Activated CD4-positive, alpha-beta T cell treated with anti-CD3 and anti-CD28 coated beads for 48 hours (primary cell): Measurements from ENCODE around the gene MACF1.

Experiments used
- DNase-seq: peaks from one replicate; pipeline ENCODE4 v3.0.0-alpha.2; 2020

Gene MACF1

DNA sequence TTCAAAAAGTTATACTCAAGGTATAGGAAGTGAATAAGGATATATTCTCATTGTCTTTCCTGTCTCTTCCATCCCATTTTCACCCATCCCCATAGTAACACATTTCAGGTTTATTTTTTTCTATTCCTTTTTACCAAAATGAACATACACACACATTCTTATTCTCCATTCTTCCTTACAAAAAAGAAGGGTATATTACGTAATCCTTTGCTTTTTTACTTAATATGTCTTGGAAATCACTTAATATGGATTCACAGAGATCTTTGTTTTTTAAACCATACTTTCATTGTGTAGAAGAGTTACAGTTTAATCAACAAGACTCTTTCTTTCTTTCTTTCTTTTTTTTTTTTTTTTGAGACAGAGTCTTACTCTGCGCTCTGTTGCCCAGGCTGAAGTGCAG, 158.8 kb downstream of the MACF1 start:
- DNase-seq: no peak

DNA sequence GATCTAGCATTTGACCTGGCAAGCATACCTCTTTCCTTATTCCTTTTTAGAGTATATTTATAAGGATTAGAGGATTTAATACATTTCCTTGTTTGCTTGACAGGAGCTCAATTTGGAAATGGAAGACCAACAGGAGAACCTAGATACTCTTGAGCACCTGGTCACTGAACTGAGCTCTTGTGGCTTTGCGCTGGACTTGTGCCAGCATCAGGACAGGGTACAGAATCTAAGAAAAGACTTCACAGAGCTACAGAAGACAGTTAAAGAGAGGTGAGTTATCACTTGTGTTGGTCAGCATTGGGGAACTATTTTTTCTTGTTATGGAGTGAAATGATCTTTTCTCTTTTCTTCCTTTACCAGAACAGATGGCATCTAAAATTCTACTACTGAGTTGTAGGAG, 163.6 kb downstream of the MACF1 start:
- DNase-seq: no peak

GRCh38 chr1:39369565-39369964, 165.1 kb downstream of the MACF1 start:
- DNase-seq: no peak

DNA sequence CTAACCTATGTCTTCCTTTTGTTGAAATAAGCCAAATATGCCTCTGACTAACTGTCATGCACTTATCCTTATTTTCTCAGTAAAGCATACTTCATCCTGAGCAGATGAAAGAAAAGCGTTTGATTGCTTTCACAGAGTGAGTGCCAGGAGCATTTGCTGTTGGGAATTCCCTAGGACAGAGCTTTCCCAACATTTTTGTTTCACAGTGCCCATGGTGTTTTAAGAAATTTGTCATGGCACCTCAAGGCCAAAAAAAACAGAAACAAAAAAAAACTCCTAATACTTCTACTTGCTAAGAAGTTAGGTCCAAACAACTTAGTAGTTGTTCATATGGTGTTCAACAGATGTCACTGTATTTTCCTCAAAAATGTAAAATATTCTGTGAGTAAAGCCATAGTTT, 166.1 kb downstream of the MACF1 start:
- no peak for DNase-seq

- DNase-seq: no peak
Observed at GRCh38 chr1:39372105-39372504, 167.6 kb downstream of the MACF1 start.

GRCh38 chr1:39376656-39377055, 172.2 kb downstream of the MACF1 start:
- no peak for DNase-seq

GRCh38 chr1:39378377-39378776, 173.9 kb downstream of the MACF1 start:
- no peak for DNase-seq

GRCh38 chr1:39379187-39379586, 174.7 kb downstream of the MACF1 start:
- DNase-seq: no peak

GRCh38 chr1:39380036-39380435, 175.5 kb downstream of the MACF1 start:
- no peak for DNase-seq

GRCh38 chr1:39381839-39382238, 177.3 kb downstream of the MACF1 start:
- DNase-seq: no peak

GRCh38 chr1:39384305-39384704, 179.8 kb downstream of the MACF1 start:
- no peak for DNase-seq

GRCh38 chr1:39385067-39385988, 180.8 kb downstream of the MACF1 start:
- no peak for DNase-seq

DNA sequence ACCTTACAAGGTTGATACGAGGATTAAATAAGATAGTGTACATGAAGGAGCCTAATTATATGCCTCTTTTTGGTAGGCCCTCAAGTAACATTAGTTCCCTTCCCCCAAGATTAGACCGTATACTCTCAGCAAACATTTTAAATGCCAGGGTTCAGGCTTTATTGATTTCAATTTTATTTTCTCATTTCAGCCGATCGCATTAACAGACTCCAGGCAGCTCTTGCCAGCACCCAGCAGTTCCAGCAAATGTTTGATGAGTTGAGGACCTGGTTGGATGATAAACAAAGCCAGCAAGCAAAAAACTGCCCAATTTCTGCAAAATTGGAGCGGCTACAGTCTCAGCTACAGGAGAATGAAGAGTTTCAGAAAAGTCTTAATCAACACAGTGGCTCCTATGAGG, 182.5 kb downstream of the MACF1 start:
- DNase-seq: no peak

GRCh38 chr1:39387452-39387851, 183.0 kb downstream of the MACF1 start:
- no peak for DNase-seq

GRCh38 chr1:39391691-39392679, 187.5 kb downstream of the MACF1 start:
- peak; percentile 22 for DNase-seq

DNA sequence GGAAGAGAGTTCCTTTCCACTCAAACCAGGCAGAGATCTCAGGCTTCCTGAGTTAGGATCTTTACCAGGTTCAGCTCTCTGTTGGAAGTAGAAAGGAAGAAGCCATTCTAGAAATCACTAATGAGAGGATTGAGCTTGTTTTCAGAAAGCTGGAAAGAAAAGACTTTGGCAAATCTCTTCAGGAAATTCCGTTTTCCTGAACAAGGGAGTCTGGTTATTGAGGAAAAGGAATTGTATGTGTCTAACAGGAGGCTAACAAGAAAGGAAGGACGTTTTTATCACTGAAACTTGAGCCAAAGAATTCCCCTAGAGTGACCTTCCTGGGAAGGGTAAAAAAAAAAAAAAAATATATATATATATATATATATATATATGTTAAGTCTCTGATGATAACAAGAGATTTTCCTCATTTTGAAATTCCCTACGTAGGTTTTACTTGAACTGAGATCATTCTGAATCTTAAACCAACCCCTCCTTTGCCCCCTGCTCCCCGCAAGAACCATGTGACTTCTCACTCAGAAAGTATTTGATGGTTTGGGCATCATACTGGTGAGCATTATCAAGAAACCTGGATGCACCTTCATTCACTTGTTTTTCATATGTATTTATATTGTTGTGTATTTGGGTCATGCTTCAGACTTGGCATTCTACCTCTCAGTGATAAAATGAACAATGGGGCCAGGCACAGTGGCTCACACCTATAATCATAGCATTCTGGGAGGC, 188.5 kb downstream of the MACF1 start:
- no peak for DNase-seq

DNA sequence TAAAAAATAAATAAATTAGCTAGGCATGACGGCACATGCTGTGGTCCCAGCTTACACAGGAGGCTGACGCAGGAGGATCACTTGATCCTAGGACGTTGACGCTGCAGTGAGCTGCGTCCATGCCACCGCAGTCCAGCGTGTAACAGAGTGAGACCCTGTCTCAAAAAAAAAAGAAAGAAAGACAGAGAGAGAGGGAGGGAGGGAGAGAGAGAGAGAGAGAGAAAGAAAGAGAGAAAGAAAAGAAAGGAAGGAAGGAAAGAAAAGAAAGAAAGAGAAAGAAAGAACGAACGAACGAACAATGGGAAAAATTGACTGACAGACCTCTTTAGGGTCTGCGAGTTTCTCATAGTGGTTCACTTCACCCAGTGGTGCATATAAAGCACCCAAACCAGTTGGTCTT, 189.2 kb downstream of the MACF1 start:
- no peak for DNase-seq

DNA sequence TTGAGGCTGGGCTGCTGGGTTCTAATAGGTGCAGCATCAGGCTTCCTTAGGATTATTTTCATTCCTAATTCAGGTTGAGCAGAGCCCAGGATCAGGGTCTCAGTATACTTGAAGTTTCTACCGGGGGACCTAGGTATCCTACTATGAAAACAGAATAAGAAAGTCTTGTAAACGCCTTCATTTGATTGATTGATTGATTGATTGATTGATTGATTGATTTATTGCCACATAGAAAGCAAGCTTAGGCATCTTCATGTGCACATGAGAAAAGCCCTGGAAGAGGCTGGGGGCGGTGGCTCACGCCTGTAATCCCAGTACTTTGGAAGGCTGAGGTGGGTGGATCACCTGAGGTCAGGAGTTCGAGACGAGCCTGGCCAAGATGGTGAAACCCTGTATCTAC, 189.6 kb downstream of the MACF1 start:
- no peak for DNase-seq

- no peak for DNase-seq
Observed at GRCh38 chr1:39394598-39394997, 190.1 kb downstream of the MACF1 start.

- DNase-seq: no peak
Observed at GRCh38 chr1:39395357-39395831, 190.9 kb downstream of the MACF1 start.

- DNase-seq: no peak
Observed at GRCh38 chr1:39396671-39397070, 192.2 kb downstream of the MACF1 start.

DNA sequence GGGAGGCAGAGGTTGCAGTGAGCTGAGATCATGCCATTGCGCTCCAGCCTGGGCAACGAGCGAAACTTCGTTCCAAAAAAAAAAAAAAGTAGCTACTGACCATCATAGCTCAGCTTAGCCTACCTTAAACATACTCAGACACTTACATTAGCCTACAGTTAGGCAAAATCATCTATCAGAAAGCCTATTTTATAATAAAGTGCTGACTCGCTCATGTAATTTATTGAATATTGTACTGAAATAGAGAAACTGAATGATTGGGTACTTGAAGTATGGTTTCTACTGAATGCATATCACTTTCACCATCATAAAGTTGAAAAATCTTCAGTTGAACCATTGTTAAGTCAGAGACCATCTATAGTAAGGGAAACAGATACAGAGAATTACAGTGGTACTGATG, 193.0 kb downstream of the MACF1 start:
- DNase-seq: no peak
